Skeletal muscle tissue (tissue), 4 donors: ENCODE measurements around the gene PPP2R3A. TPM values are rescaled to one million over a fixed set of nuclear protein-coding genes. Genes with fewer than 3 reads are reported as not detected.
"Not testable (repeated sequence)": the region's sequence is repeated elsewhere in the genome, so short reads cannot be mapped to it uniquely, and the experiment has no call there.

Experiments used
- H3K27ac ChIP-seq: one replicate; pipeline ENCODE4 v1.7.0; 2013; ENCODE audit warnings: mild to moderate bottlenecking, low read depth, low read length, inconsistent platforms
- H3K27me3 ChIP-seq, 3 donors: one replicate each; pipeline ENCODE4 v1.7.0; 2013; ENCODE audit warnings: low read length in 3 of 3; ENCODE audit not compliant: control insufficient read depth in 3 of 3, insufficient read depth in 3 of 3
- H3K36me3 ChIP-seq, 3 donors: one replicate each; pipeline ENCODE4 v1.7.0; 2013; ENCODE audit warnings: low read length in 3 of 3; ENCODE audit not compliant: control insufficient read depth in 3 of 3, insufficient read depth in 3 of 3
- H3K4me1 ChIP-seq, 3 donors: one replicate each; pipeline ENCODE4 v1.7.0; 2013; ENCODE audit warnings: low read length in 3 of 3, mild to moderate bottlenecking in 3 of 3; ENCODE audit not compliant: control insufficient read depth in 3 of 3, insufficient read depth in 3 of 3
- H3K4me3 ChIP-seq, 3 donors: one replicate each; pipeline ENCODE4 v1.7.0; 2013; ENCODE audit warnings: low read length in 3 of 3
- H3K9ac ChIP-seq, 3 donors: one replicate each; pipeline ENCODE4 v1.7.0; 2013; ENCODE audit warnings: low read length in 3 of 3, mild to moderate bottlenecking in 3 of 3, moderate library complexity in 2 of 3, low read depth in 1 of 3
- H3K9me3 ChIP-seq, 3 donors: one replicate each; pipeline ENCODE4 v1.7.0; 2013; ENCODE audit warnings: low read length in 3 of 3; ENCODE audit not compliant: control insufficient read depth in 3 of 3
- total RNA-seq: library from RNA; depleted of rRNA; stranded (reverse); fragments of >200 nt; gene quantifications from one replicate; pipeline ENCODE4 v1.2.3, GENCODE V29; 2014
- donor health status: Osteomylitis.

The PPP2R3A gene
- total RNA-seq, 1 donor from 2014 or later: 45.9 TPM

DNA sequence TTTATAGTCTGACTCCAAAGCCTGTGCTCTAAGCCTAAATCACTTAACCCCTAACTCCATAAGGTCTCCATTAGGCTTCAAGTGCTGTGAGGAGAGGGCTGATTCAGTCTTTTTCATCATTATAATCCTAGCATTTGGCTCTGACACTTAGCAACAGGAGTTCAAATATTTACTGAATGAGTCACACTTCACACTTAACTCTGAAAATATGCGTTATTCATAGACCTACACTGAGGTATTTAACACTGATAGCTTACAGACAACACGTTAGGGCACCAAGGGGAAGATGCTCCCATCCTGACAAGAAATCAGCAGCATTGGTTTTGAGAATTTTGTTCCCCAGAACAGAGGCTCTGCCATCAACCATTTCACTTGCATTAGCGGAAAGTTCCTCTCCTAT, 177.1 kb downstream of the PPP2R3A start:
- H3K27ac ChIP-seq: no peak overlapping the region

DNA sequence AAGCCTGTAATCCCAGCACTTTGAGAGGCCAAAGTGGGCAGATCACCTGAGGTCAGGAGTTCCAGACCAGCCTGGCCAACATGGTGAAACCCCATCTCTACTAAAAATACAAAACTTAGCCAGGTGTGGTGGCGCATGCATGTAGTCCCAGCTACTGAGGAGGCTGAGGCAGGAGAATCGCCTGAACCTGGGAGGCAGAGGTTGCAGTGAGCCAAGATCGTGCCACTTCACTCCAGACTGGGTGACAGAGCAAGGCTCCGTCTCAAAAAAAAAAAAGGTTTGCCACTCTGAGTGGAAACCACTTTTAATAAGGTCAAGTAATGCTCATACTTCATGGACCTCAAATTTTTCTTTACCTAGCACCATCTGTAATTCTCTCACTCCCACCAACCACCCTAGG, 178.9 kb downstream of the PPP2R3A start:
- H3K9me3 ChIP-seq, H3K4me1 ChIP-seq, H3K27me3 ChIP-seq, H3K9ac ChIP-seq, H3K27ac ChIP-seq, H3K4me3 ChIP-seq: not testable (repeated sequence)
- peaks cover 5 to 14% (median 7%) of the 10 kb centered on the region in 3 donors for H3K36me3 ChIP-seq

More for the DNA sequence above, 177.1 kb downstream of the PPP2R3A start:
- Histone ChIP-seq H3K4me1 (peaks cover 0 to 2% (median 0%) of the 10 kb centered on the region in 3 donors), H3K9me3 (no peaks in the 10 kb centered on the region), H3K36me3 (peaks cover 5 to 14% (median 7%) of the 10 kb centered on the region in 3 donors), H3K4me3 (no peak overlapping the region), H3K9ac (no peak overlapping the region), H3K27me3 (no peaks in the 10 kb centered on the region)

DNA sequence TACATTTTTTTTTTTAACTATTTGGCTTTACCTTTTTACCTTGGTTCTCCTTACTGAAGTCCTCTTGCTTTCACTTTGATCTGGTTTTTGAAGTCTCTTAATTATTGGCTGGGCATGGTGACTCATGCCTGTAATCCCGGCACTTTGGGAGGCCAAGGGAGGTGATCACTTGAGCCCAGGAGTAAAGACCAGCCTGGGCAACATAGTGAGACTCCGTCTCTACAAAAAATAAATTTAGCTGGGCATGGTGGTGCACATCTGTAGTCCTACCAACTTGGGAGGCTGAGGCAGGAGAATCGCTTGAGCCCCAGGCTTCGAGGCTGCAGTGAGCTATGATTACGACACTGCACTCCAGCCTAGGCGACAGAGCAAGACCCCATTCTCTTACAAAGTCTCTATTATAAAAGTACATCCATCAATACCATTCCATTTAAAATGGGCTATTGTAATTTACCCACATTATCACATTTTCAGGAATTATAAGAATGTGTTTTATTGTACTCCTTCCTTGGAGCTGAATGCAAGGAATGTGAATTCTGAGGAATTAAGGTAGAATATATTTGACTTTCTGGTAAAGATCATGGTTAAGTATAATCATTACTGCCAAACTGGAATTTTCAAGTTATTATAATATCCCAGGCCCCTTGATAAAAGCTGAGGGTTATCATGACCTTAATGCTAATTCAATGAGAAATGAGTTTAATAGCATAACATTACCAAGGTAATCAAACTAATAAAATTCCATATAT, 181.6 kb downstream of the PPP2R3A start:
- H3K4me3 ChIP-seq: no peak overlapping the region
- no peak overlapping the region for H3K27ac ChIP-seq
- H3K9ac ChIP-seq: no peak overlapping the region
- H3K27me3 ChIP-seq: no peaks in the 10 kb centered on the region
- H3K36me3 ChIP-seq: peaks cover 13 to 24% (median 19%) of the 10 kb centered on the region in 3 donors
- H3K9me3 ChIP-seq: no peaks in the 10 kb centered on the region
- H3K4me1 ChIP-seq: peaks cover 0 to 9% (median 6%) of the 10 kb centered on the region in 3 donors

DNA sequence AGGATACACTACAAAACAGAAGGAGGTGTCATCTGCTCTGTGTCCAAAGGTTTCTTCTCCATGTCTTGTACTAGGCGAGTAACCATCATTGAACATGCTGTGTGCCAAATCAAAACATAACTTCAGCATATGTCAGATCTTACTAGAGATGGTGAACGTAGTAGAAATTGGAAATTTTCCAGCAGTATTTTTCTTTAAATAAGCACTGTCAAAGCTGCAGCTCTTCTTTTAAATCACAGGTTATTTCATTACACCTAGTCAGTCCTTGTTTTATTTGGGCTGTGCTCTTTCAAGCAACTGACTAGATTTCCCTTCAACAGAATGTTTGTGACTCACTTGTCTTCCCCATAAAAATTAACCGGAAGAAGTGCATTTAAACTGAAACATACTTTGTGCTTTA, 184.1 kb downstream of the PPP2R3A start:
- Histone ChIP-seq H3K36me3 (peaks cover 13 to 23% (median 22%) of the 10 kb centered on the region in 3 donors), H3K27ac (no peak overlapping the region), H3K27me3 (no peaks in the 10 kb centered on the region), H3K4me1 (peaks cover 0 to 10% (median 10%) of the 10 kb centered on the region in 3 donors), H3K9ac (no peak overlapping the region), H3K9me3 (no peaks in the 10 kb centered on the region), H3K4me3 (no peak overlapping the region)

DNA sequence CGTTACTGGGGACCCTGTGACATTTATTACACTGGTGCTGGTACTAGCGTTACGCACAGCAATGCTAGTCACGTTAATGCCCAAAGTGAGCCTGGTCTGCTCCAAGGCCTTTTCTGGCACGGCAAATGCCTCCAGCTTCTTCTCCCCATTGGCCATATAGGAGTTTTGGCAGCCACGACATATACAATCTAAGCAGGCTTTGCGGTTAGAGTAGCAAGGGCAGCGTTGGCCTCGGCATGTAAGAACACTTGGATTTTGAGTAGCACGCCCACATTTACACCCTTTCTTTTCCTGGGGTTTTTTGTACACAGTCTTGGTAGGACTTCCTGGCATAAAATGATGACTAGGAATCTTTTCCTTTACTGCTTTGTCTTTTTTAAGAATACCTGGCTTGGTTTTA, 185.7 kb downstream of the PPP2R3A start:
- H3K9ac ChIP-seq: no peak overlapping the region
- H3K27ac ChIP-seq: no peak overlapping the region
- peaks cover 0 to 10% (median 10%) of the 10 kb centered on the region in 3 donors for H3K4me1 ChIP-seq
- no peaks in the 10 kb centered on the region for H3K27me3 ChIP-seq
- no peak overlapping the region for H3K4me3 ChIP-seq
- no peaks in the 10 kb centered on the region for H3K9me3 ChIP-seq
- peaks cover 8 to 19% (median 14%) of the 10 kb centered on the region in 3 donors for H3K36me3 ChIP-seq

DNA sequence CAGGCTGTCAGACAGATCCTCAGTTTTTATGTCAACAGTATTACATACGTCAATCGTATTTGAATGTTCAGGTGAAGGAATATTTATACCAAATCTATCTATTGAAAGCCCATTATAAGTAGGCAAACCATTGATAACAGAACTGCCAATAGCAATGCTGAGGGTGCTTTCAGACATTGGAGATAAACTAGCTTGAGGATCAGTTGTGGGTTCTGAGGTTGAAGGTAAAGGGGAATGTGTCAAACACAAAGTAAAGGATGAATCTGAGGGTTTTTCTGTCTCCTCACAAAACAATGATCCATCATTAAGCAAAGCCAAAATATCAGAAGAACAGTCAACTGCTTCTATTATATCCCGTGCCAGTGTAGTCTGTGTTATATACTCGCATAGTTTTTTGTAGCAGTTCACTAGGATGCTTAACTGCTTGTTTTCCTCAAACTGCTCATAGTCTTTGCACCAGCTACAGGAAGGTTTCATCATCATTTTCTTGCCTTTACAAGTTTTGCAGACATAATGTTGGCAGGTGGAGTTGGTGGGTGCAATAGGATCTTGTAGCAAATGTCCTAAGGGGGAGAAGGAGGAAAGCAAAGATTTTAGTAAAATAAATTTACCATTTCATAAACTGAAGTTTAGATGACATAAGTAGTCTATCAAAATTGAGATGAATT, 186.8 kb downstream of the PPP2R3A start:
- H3K4me1 ChIP-seq: peaks cover 0 to 10% (median 10%) of the 10 kb centered on the region in 3 donors
- H3K9ac ChIP-seq: no peak overlapping the region
- H3K36me3 ChIP-seq: peaks cover 8 to 15% (median 14%) of the 10 kb centered on the region in 3 donors
- no peak overlapping the region for H3K27ac ChIP-seq
- H3K27me3 ChIP-seq: no peaks in the 10 kb centered on the region
- H3K9me3 ChIP-seq: no peaks in the 10 kb centered on the region
- no peak overlapping the region for H3K4me3 ChIP-seq

DNA sequence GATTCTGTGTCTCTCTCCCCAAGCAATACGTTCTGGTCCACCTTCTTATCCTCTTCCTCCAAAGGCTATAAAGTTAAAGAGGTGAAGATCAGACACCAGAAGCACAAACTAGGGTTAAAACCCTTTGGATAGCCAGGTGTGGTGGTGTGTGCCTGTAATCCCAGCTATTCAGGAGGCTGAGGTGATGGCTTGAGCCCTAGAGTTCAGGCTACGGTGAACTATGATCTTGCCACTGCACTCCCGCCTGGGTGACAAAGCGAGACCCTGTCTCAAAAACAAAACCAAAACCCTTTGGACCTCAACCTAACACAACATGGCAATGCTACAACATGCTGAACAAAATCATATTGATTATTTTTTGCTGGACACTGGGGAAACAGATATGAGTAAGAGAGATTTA, 187.4 kb downstream of the PPP2R3A start:
- Histone ChIP-seq H3K27me3 (no peaks in the 10 kb centered on the region), H3K27ac (no peak overlapping the region), H3K4me1 (peaks cover 0 to 10% (median 10%) of the 10 kb centered on the region in 3 donors), H3K9ac (no peak overlapping the region), H3K9me3 (no peaks in the 10 kb centered on the region), H3K36me3 (peaks cover 8 to 15% (median 14%) of the 10 kb centered on the region in 3 donors), H3K4me3 (no peak overlapping the region)

DNA sequence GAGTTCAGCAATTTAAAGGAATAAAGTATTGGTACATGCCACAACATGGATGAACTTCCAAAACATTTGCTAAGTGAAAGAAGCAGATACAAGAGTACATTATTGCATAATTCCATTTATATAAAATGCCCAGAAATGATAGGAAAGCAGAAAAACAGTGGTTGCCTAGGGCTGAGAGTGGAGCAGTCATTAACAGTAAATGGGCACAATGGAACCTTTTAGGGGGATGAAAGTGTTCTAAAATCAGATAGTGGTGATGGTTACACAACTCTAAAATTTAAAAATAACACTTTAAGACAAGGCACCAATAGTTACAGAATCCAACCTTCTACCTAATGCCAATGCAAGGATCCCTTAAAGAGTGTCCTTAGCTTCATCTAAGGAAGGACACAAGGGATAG, 196.0 kb downstream of the PPP2R3A start:
- Histone ChIP-seq H3K9me3 (no peaks in the 10 kb centered on the region), H3K4me1 (peaks cover 9 to 15% (median 13%) of the 10 kb centered on the region in 3 donors), H3K4me3 (no peak overlapping the region), H3K36me3 (no peaks in the 10 kb centered on the region), H3K9ac (no peak overlapping the region), H3K27me3 (no peaks in the 10 kb centered on the region), H3K27ac (no peak overlapping the region)

DNA sequence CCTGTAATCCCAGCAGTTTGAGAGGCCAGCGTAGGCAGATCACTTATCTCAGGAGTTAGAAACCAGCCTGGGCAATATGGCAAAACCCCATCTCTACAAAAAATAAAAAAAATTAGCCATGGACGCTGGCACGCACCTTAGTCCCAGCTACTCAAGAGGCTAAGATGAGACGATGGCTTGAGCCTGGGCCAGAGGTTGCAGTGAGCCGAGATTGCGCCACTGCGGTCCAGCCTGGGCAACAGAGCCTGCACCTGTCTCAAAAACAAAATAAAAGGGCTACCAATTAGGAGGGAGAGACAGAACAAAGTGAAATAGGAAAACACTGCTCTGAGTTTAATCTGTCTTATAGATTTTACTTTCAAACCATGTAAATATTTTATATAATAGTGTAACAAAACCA, 196.8 kb downstream of the PPP2R3A start:
- H3K27me3 ChIP-seq: no peaks in the 10 kb centered on the region
- no peaks in the 10 kb centered on the region for H3K36me3 ChIP-seq
- H3K27ac ChIP-seq: no peak overlapping the region
- no peak overlapping the region for H3K4me3 ChIP-seq
- peaks cover 12 to 16% (median 15%) of the 10 kb centered on the region in 3 donors for H3K4me1 ChIP-seq
- no peaks in the 10 kb centered on the region for H3K9me3 ChIP-seq
- H3K9ac ChIP-seq: no peak overlapping the region

DNA sequence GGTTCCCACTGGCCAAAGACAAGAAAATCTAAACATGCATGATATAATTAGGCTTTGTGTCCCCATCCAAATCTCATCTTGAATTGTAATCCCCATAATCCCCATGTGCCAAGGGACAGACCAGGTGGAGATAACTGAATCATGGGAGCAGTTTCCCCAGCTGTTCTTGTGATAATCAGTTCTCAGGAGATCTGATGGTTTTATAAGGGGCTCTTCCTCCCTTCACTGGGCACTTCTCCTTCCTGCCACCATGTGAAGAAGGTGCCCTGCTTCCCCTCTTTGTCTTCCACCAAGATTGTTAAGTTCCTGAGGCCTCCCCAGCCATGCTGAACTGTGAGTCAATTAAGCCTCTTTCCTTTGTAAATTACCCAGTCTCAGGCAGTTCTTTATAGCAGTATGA, 198.1 kb downstream of the PPP2R3A start:
- H3K4me3 ChIP-seq, H3K9me3 ChIP-seq, H3K27me3 ChIP-seq, H3K27ac ChIP-seq, H3K36me3 ChIP-seq, H3K9ac ChIP-seq: not testable (repeated sequence)
- H3K4me1 ChIP-seq: peaks cover 12 to 16% (median 15%) of the 10 kb centered on the region in 3 donors
